K562 (cell line): ENCODE data around the gene BCAP31. TPM values are rescaled to one million over a fixed set of nuclear protein-coding genes. Genes with fewer than 3 reads are reported as not detected.
A peak's percentile ranks its signal among the peaks of the same experiment; 100 is the strongest.

ENCODE experiments used
- CCNT2 ChIP-seq: IDR thresholded peaks from 2 replicates; pipeline ENCODE4 v1.6.1; 2011; ENCODE audit warnings: borderline replicate concordance, low read depth, mild to moderate bottlenecking, moderate library complexity, mixed read lengths, low read length; ENCODE audit not compliant: insufficient read length; ENCODE audit errors: extremely low read depth
- CREB1 ChIP-seq, 2 experiments: sonication (generic) in 1 of 2; formaldehyde crosslinking in 1 of 2; IDR thresholded peaks; 2 replicates each; pipeline versions ENCODE4 v1.6.1 to v1.8.0; 2012 to 2022; ENCODE audit warnings: inconsistent platforms in 1 of 2, mild to moderate bottlenecking in 1 of 2, missing genetic modification reagents in 1 of 2, moderate library complexity in 1 of 2
- CTBP1 ChIP-seq: fragments of 450-650 bp; IDR thresholded peaks from 2 replicates; pipeline ENCODE4 v1.6.1; 2016; ENCODE audit warnings: borderline replicate concordance
- EGR1 ChIP-seq: fragments of 450-650 bp; conservative IDR thresholded peaks from 2 replicates; pipeline ENCODE4 v1.6.1; 2017; ENCODE audit warnings: mild to moderate bottlenecking
- ESRRA ChIP-seq: fragments of 450-650 bp; IDR thresholded peaks from 2 replicates; pipeline ENCODE4 v1.6.1; 2014; ENCODE audit warnings: low read depth, mild to moderate bottlenecking, moderate library complexity, borderline replicate concordance
- HDAC2 ChIP-seq: fragments of 450-650 bp; IDR thresholded peaks from 2 replicates; pipeline ENCODE4 v1.6.1; 2016; ENCODE audit warnings: mild to moderate bottlenecking
- MYNN ChIP-seq, 2 experiments: sonication (generic); formaldehyde crosslinking in 1 of 2; IDR thresholded peaks; 2 replicates each; pipeline versions ENCODE4 v1.5.0 to v1.6.1; 2016 to 2020; ENCODE audit warnings: antibody characterized with exemption in 1 of 2, missing genetic modification reagents in 1 of 2
- NCOA1 ChIP-seq: fragments of 450-650 bp; IDR thresholded peaks from 2 replicates; pipeline ENCODE4 v1.6.1; 2016; ENCODE audit warnings: low read depth
- NCOR1 ChIP-seq: fragments of 450-650 bp; IDR thresholded peaks from 2 replicates; pipeline ENCODE4 v1.6.1; 2016; ENCODE audit warnings: mild to moderate bottlenecking, moderate library complexity
- NFYB ChIP-seq: IDR thresholded peaks from 2 replicates; pipeline ENCODE4 v1.6.1; 2011; ENCODE audit warnings: mild to moderate bottlenecking, moderate library complexity; ENCODE audit not compliant: insufficient read length; ENCODE audit errors: extremely low read depth
- NKRF ChIP-seq: fragments of 450-650 bp; IDR thresholded peaks from 2 replicates; pipeline ENCODE4 v1.6.1; 2016; ENCODE audit warnings: borderline replicate concordance
- NR1H2 ChIP-seq: sonication (generic); formaldehyde crosslinking; IDR thresholded peaks from 2 replicates; pipeline ENCODE4 v1.4.0; 2020; ENCODE audit warnings: mild to moderate bottlenecking, missing genetic modification reagents
- POLR2AphosphoS5 ChIP-seq: IDR thresholded peaks from 2 replicates; pipeline ENCODE4 v1.6.1; 2011; ENCODE audit warnings: mild to moderate bottlenecking, low read depth, low read length, moderate library complexity; ENCODE audit not compliant: control insufficient read depth, insufficient read depth
- POLR2G ChIP-seq: fragments of 200-400 bp; formaldehyde crosslinking; IDR thresholded peaks from 2 replicates; pipeline ENCODE4 v1.6.1; 2017; ENCODE audit warnings: low read depth, mild to moderate bottlenecking, antibody characterized with exemption, low read length, moderate library complexity
- RBM22 ChIP-seq: fragments of 200-400 bp; formaldehyde crosslinking; IDR thresholded peaks from 2 replicates; pipeline ENCODE4 v1.6.1; 2018; ENCODE audit warnings: low read length, low read depth; ENCODE audit not compliant: poor library complexity, severe bottlenecking
- TEAD4 ChIP-seq, 2 experiments: sonication (generic) in 1 of 2; formaldehyde crosslinking in 1 of 2; IDR thresholded peaks; 2 replicates each; pipeline versions ENCODE4 v1.6.1 to v1.8.0; 2012 to 2022; ENCODE audit warnings: borderline replicate concordance in 1 of 2, inconsistent platforms in 1 of 2, low read length in 1 of 2, mild to moderate bottlenecking in 1 of 2, missing genetic modification reagents in 1 of 2
- ZC3H4 ChIP-seq: sonication (generic); formaldehyde crosslinking; IDR thresholded peaks from 2 replicates; pipeline ENCODE4 v1.9.0; 2021; ENCODE audit warnings: missing genetic modification reagents, borderline replicate concordance
- ZNF316 ChIP-seq: fragments of 450-650 bp; IDR thresholded peaks from 2 replicates; pipeline ENCODE4 v1.6.1; 2016
- polyA plus RNA-seq, 8 experiments: library from polyadenylated mRNA; depleted of rRNA in 4 of 8; stranded (reverse) in 5 of 8; unstranded in 3 of 8; fragments of >200 nt; fragmentation: Nextera tagmentation in 2 of 8; fragmentation: Illumina TruSeq in 1 of 8; extraction: Ambion mirVana in 2 of 8; extraction: Trizol in 1 of 8; gene quantifications; 2 replicates each; pipeline versions ENCODE4 v1.2.1 to v1.2.3, GENCODE V29; 2011 to 2014; ENCODE audit warnings: inconsistent platforms in 1 of 8, missing spikeins in 1 of 8
- total RNA-seq, 7 experiments: library from RNA; depleted of rRNA in 6 of 7; stranded (reverse); fragments of >200 nt in 6 of 7; fragmentation: Illumina TruSeq in 2 of 7; extraction: Trizol in 2 of 7; gene quantifications; 2 replicates each; pipeline versions ENCODE4 v1.2.1 to v1.2.3, GENCODE V29; 2011 to 2021; ENCODE audit warnings: low replicate concordance in 1 of 7
- TF ChIP-seq, protein P1 (sequence below): sonication (generic); formaldehyde crosslinking; IDR thresholded peaks from 2 replicates; pipeline ENCODE4 v1.8.0; 2022; ENCODE audit warnings: missing genetic modification reagents, mild to moderate bottlenecking, moderate library complexity, borderline replicate concordance
- TF ChIP-seq, protein P2 (sequence below): sonication (generic); formaldehyde crosslinking; IDR thresholded peaks from 2 replicates; pipeline ENCODE4 v1.9.0; 2022; ENCODE audit warnings: mild to moderate bottlenecking, missing genetic modification reagents
- TF ChIP-seq, protein P3 (sequence below): sonication (generic); formaldehyde crosslinking; IDR thresholded peaks from 2 replicates; pipeline ENCODE4 v1.8.0; 2022; ENCODE audit warnings: mild to moderate bottlenecking, missing genetic modification reagents

The BCAP31 gene
- total and polyA plus RNA-seq, 9 of the 15 experiments (the other 6 are each of a cell fraction or from before 2014, with no cell fraction given) = 156 to 683 (median 188) TPM

GRCh38 chrX:153689654-153690465, 34.3 kb downstream of the BCAP31 start (continued):
- peak; percentile 38; the same call in 1 of the 2 replicates for TF ChIP-seq TEAD4 (IDR thresholded peaks at IDR 0.05; ENCODE audit: low read length)
- no peak for TF ChIP-seq TEAD4 (CRISPR knock-in tag; IDR thresholded peaks at IDR 0.05; ENCODE audit: borderline replicate concordance)
- TF ChIP-seq, protein P1, sequence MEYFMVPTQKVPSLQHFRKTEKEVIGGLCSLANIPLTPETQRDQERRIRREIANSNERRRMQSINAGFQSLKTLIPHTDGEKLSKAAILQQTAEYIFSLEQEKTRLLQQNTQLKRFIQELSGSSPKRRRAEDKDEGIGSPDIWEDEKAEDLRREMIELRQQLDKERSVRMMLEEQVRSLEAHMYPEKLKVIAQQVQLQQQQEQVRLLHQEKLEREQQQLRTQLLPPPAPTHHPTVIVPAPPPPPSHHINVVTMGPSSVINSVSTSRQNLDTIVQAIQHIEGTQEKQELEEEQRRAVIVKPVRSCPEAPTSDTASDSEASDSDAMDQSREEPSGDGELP = peak; percentile 61; the same call in 1 of the 2 replicates
- 0 out of 2 replicates have a peak, but pooled peaks have one; percentile 26 for TF ChIP-seq HDAC2
- TF ChIP-seq ZNF316 = no peak
- peak; percentile 74 for TF ChIP-seq RBM22
- TF ChIP-seq MYNN (IDR thresholded peaks at IDR 0.05) = peak; percentile 10
- no peak for TF ChIP-seq MYNN (CRISPR knock-in tag; IDR thresholded peaks at IDR 0.05)
- no peak for TF ChIP-seq NFYB
- TF ChIP-seq, protein P2, sequence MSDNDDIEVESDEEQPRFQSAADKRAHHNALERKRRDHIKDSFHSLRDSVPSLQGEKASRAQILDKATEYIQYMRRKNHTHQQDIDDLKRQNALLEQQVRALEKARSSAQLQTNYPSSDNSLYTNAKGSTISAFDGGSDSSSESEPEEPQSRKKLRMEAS (CRISPR knock-in tag) = peak; percentile 53; the same call in 1 of the 2 replicates
- peak; percentile 83; the same call in 1 of the 2 replicates for TF ChIP-seq ZC3H4 (CRISPR knock-in tag)
- no peak for TF ChIP-seq NCOR1
- TF ChIP-seq NCOA1 = no peak
- peak; percentile 16; the same call in 1 of the 2 replicates for TF ChIP-seq ESRRA
- peak; percentile 76; the same call in 1 of the 2 replicates for TF ChIP-seq POLR2G
- peak; percentile 22; the same call in 1 of the 2 replicates for TF ChIP-seq CREB1 (IDR thresholded peaks at IDR 0.05)
- TF ChIP-seq CREB1 (CRISPR knock-in tag; IDR thresholded peaks at IDR 0.05) = no peak
- TF ChIP-seq CTBP1 = peak; percentile 34; the same call in 1 of the 2 replicates
- TF ChIP-seq, protein P3, sequence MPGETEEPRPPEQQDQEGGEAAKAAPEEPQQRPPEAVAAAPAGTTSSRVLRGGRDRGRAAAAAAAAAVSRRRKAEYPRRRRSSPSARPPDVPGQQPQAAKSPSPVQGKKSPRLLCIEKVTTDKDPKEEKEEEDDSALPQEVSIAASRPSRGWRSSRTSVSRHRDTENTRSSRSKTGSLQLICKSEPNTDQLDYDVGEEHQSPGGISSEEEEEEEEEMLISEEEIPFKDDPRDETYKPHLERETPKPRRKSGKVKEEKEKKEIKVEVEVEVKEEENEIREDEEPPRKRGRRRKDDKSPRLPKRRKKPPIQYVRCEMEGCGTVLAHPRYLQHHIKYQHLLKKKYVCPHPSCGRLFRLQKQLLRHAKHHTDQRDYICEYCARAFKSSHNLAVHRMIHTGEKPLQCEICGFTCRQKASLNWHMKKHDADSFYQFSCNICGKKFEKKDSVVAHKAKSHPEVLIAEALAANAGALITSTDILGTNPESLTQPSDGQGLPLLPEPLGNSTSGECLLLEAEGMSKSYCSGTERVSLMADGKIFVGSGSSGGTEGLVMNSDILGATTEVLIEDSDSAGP = no peak
- 0 out of 2 replicates have a peak, but pooled peaks have one; percentile 41 for TF ChIP-seq NKRF
- peak; percentile 46 for TF ChIP-seq CCNT2
- TF ChIP-seq EGR1 = 0 out of 2 replicates have a peak, but pooled peaks have one; percentile 4
- TF ChIP-seq NR1H2 = no peak
- TF ChIP-seq POLR2AphosphoS5 = peak; percentile 15; the same call in 1 of the 2 replicates
